ENCODE measurements around the gene YAP1.

DNA sequence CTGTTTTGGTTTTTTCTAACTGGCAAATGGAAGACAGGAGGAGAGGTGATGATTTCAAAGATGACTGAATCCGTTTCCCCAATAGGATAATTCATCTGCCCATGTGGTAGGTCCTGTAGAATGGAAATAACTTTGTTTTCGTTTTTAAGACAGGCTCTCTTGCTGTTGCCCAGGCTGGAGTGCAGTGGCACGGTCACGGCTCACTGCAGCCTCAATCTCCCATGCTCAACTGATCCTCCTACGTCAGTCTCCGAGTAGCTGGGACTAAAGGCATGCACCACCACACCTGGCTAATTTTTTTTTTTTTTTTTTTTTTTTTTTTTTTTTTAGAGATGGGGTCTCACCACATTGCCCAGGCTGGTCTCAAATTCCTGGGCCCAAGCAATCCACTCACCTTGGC, 129.7 kb downstream of the YAP1 start:
- TF ChIP-seq CTCF (conservative IDR thresholded peaks at IDR 0.05 in 1 of 2, IDR thresholded peaks at IDR 0.05 in 1 of 2; ENCODE audit: low read depth in 1 of 2, low read length in 2 of 2) (no peak), EZH2 (IDR thresholded peaks at IDR 0.05; ENCODE audit: low read length, missing control alignments) (no peak)
